Erythroblast (primary cell): ENCODE results near the gene INPP4B.

ENCODE experiments used
- GATA1 ChIP-seq: IDR thresholded peaks from 2 replicates; pipeline ENCODE4 v1.6.1; 2011; ENCODE audit warnings: low read depth, mild to moderate bottlenecking, control low read depth, low read length, moderate library complexity
- POLR2A ChIP-seq: IDR thresholded peaks from 2 replicates; pipeline ENCODE4 v1.6.1; 2011; ENCODE audit warnings: mild to moderate bottlenecking, low read length

DNA sequence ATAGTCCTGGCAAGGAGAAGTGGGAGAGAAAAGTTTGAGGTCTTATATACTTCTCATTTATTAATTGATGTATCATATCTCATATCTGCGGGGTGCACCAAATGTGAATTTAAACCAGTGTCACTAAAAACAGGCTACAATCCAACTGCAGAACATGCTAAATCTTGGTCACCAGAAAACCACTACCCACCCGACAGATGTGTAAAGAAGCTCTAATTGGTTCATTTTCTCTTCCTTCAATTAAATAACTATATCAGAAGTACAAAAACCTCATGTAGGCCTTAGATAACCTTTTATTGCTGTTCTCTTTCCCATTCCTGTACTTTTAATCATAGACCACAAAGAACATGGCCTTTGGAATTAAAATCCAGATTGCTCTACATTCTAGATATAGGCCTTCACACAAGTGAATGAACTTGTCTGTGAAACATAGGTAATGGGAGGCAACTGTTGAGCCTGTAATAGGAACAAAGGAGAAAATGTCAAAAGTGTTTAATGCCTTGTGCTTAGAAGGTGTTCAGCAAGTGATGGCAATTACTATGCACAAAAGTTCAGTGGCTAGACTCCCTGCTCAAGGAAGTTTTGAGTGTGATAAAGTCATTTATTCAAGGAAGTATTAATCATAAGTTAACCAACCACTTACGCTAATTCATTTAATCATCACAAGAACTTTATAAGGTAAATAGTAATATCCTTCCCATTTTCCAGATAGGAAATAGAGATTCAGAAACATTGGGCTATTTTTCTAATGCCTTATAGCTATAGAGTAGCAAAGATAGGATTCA is 425.6 kb downstream of the INPP4B start:
- TF ChIP-seq POLR2A (no peak), GATA1 (no peak)
